ENCODE results near the gene PRKACG. TPM values are rescaled to one million over a fixed set of nuclear protein-coding genes. Genes with fewer than 3 reads are reported as not detected.

Gene PRKACG
- polyA plus RNA-seq, 1 donor (not counting 4 experiments of a cell fraction or from before 2014, with no cell fraction given): not detected

DNA sequence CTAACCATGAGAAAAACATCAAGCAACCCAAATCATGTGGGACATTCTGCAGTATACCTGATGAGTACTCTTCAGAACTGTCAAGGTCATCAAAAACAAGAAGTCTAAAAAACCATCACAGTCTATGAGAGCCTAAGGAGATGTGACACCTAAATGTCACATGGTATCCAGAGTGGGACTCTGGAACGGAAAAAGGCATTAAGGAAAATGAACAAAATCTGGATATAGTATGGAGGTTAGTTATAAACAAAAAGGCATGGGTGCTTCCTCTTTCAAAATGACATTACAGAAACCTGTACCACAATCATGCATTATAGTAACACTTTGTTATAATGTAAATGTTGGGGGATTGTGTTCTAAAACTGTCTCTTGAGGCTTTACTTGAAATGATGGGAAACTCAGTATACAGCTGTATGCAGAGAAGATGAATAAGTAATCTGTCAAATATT lies 47.4 kb downstream of the PRKACG start:
- FAIRE-seq (no peak), DNase-seq (ENCODE audit: low read depth, low spot score) (no peak)
- Histone ChIP-seq H3K4me2 (ENCODE audit: control insufficient read depth, extremely low read depth, insufficient read depth, low read depth, low read length) (no peak overlapping the region), H2AFZ (ENCODE audit: control insufficient read depth, low read length) (no peak overlapping the region), H3K9ac (ENCODE audit: control insufficient read depth, extremely low read depth, insufficient read depth, low read length) (no peak overlapping the region), H3K27ac (ENCODE audit: control insufficient read depth, insufficient read depth, low read length) (no peak overlapping the region), H3K9me1 (ENCODE audit: control insufficient read depth, extremely low read depth, insufficient read depth, low read length) (no peaks in the 10 kb centered on the region), H3K27me3 (ENCODE audit: control insufficient read depth, extremely low read depth, insufficient read depth, low read length) (no peaks in the 10 kb centered on the region), H3K4me1 (ENCODE audit: control insufficient read depth, extremely low read depth, insufficient read depth, low read length) (no peaks in the 10 kb centered on the region), H3K4me3 (ENCODE audit: control insufficient read depth in 2 of 3, extremely low read depth in 1 of 3, insufficient read depth in 2 of 3, low read depth in 1 of 3, low read length in 3 of 3) (no peak overlapping the region), H4K20me1 (ENCODE audit: control insufficient read depth, extremely low read depth, insufficient read depth, low read length) (no peaks in the 10 kb centered on the region), H3K9me3 (ENCODE audit: control insufficient read depth, low read depth, low read length) (no peaks in the 10 kb centered on the region), H3K36me3 (ENCODE audit: control insufficient read depth in 2 of 2, extremely low read depth in 1 of 2, insufficient read depth in 2 of 2, low read length in 2 of 2) (no peaks in the 10 kb centered on the region), H3K79me2 (ENCODE audit: control insufficient read depth, insufficient read depth, low read length) (no peaks in the 10 kb centered on the region)
- dilution Hi-C loops (cut with MboI; ENCODE audit: extremely low pct_ligation_motif_present, low sequenced_read_pairs): no loop called here
- TF ChIP-seq, protein P1, sequence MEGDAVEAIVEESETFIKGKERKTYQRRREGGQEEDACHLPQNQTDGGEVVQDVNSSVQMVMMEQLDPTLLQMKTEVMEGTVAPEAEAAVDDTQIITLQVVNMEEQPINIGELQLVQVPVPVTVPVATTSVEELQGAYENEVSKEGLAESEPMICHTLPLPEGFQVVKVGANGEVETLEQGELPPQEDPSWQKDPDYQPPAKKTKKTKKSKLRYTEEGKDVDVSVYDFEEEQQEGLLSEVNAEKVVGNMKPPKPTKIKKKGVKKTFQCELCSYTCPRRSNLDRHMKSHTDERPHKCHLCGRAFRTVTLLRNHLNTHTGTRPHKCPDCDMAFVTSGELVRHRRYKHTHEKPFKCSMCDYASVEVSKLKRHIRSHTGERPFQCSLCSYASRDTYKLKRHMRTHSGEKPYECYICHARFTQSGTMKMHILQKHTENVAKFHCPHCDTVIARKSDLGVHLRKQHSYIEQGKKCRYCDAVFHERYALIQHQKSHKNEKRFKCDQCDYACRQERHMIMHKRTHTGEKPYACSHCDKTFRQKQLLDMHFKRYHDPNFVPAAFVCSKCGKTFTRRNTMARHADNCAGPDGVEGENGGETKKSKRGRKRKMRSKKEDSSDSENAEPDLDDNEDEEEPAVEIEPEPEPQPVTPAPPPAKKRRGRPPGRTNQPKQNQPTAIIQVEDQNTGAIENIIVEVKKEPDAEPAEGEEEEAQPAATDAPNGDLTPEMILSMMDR (optimal IDR thresholded peaks at IDR 0.05 in 1 of 3, IDR thresholded peaks at IDR 0.05 in 1 of 3, conservative IDR thresholded peaks at IDR 0.05 in 1 of 3; ENCODE audit: extremely low read depth in 1 of 3, insufficient read depth in 2 of 3, low read length in 3 of 3): no peak
- TF ChIP-seq EZH2 (IDR thresholded peaks at IDR 0.05; ENCODE audit: low read length): no peak

DNA sequence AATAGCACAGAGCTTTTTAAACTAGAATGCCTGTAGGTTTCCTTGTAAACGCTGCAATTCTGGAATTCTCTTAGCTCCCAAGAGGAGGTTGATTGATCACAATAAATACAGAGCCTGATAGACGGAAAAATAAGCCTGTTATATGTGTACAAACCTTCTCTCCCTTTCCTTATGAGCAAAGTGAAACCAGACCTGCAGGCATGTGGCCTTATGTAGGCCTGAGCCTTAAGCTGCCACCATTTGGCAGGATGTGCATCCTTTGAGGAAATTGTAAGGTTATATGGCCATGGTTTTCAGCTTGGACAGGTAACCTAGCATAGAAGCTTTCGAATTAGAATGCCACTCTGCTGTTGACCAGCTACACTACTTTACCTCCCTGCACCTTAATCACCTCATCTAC lies 49.1 kb downstream of the PRKACG start:
- no peak for TF ChIP-seq EZH2 (IDR thresholded peaks at IDR 0.05; ENCODE audit: low read length)
- TF ChIP-seq, protein P1 (optimal IDR thresholded peaks at IDR 0.05 in 1 of 3, IDR thresholded peaks at IDR 0.05 in 1 of 3, conservative IDR thresholded peaks at IDR 0.05 in 1 of 3; ENCODE audit: extremely low read depth in 1 of 3, insufficient read depth in 2 of 3, low read length in 3 of 3): no peak
- H3K4me2 ChIP-seq (ENCODE audit: control insufficient read depth, extremely low read depth, insufficient read depth, low read depth, low read length): no peak overlapping the region
- H3K4me3 ChIP-seq (ENCODE audit: control insufficient read depth in 2 of 3, extremely low read depth in 1 of 3, insufficient read depth in 2 of 3, low read depth in 1 of 3, low read length in 3 of 3): no peak overlapping the region
- H3K36me3 ChIP-seq (ENCODE audit: control insufficient read depth in 2 of 2, extremely low read depth in 1 of 2, insufficient read depth in 2 of 2, low read length in 2 of 2): no peaks in the 10 kb centered on the region
- no peaks in the 10 kb centered on the region for H3K27me3 ChIP-seq (ENCODE audit: control insufficient read depth, extremely low read depth, insufficient read depth, low read length)
- H3K79me2 ChIP-seq (ENCODE audit: control insufficient read depth, insufficient read depth, low read length): no peaks in the 10 kb centered on the region
- no peak overlapping the region for H3K9ac ChIP-seq (ENCODE audit: control insufficient read depth, extremely low read depth, insufficient read depth, low read length)
- no peaks in the 10 kb centered on the region for H4K20me1 ChIP-seq (ENCODE audit: control insufficient read depth, extremely low read depth, insufficient read depth, low read length)
- no peak overlapping the region for H3K27ac ChIP-seq (ENCODE audit: control insufficient read depth, insufficient read depth, low read length)
- no peaks in the 10 kb centered on the region for H3K9me3 ChIP-seq (ENCODE audit: control insufficient read depth, low read depth, low read length)
- no peak for FAIRE-seq
- DNase-seq (ENCODE audit: low read depth, low spot score): no peak
- no peak overlapping the region for H2AFZ ChIP-seq (ENCODE audit: control insufficient read depth, low read length)
- dilution Hi-C loops (cut with MboI; ENCODE audit: extremely low pct_ligation_motif_present, low sequenced_read_pairs): no loop called here
- H3K9me1 ChIP-seq (ENCODE audit: control insufficient read depth, extremely low read depth, insufficient read depth, low read length): no peaks in the 10 kb centered on the region
- no peaks in the 10 kb centered on the region for H3K4me1 ChIP-seq (ENCODE audit: control insufficient read depth, extremely low read depth, insufficient read depth, low read length)
